Embryonic facial prominence (tissue), 1 donor: ENCODE measurements around the gene FTL.

Experiments
- DNase-seq: peaks from one replicate; pipeline ENCODE4 v3.0.0-alpha.2; 2016; ENCODE audit errors: extremely low spot score

The FTL gene

DNA sequence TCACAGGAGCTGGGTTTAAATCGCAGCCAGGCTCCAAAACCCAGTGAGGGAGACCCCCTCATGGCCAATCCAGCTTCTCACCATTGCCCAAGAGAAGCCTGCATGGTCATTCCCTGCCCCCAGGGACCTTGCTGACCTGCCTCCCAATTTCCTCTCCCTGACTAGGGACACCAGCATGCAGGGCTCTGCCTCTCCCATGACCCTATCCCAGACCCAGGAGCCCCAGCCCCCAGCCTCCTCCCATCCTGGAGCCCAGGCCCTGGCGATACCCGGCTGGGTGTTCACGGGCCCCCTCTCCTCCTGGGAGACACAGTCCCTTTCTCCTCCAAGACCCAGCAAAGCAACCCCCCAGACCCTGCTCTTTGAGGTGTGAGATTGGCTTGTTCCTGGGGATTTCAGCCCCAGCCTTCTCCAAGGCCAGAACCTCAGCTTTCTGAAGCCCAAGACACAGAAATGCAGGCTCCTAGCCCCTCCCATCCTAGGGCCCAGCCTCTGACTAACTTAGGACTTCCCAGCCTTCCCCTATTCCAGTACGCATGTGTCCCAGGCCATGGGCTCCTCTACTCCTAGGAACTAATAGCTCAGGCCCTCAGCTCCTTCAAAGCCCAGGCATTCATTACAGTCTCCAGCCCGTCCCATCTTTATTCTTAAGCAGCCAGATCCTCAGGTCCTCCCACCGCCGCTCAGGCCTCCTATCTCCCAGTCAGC, 26.9 kb downstream of the FTL start:
- DNase-seq, result no peak

DNA sequence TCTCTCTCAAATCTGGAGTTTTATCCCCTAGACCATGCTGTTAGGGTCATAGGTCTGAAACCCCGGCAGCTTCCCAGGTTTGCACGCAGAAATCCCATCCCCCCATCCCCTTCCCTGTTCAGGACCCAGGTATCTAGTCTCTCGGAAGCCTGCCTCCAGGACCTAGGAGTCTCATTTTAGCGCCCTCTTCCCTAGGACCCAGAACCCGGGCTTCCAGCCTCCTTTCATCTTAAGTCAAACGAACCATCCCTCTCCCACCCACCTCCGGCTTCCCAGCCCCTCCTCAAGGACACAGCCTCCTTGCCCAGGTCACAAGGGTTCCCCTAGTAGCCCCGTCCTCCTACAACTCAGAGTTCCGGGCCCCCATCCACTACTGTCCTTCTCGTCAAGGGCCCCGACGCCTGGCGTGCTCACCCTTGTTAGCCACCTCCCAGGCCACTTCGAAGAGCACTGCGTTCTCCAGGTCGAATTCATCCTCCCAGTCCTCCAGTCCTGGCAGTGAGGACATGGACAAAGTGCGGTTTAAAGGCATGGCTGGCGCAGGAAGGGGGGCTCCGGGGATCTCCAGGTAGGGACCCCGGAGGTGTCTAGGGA, 27.6 kb downstream of the FTL start:
- DNase-seq, result no peak

DNA sequence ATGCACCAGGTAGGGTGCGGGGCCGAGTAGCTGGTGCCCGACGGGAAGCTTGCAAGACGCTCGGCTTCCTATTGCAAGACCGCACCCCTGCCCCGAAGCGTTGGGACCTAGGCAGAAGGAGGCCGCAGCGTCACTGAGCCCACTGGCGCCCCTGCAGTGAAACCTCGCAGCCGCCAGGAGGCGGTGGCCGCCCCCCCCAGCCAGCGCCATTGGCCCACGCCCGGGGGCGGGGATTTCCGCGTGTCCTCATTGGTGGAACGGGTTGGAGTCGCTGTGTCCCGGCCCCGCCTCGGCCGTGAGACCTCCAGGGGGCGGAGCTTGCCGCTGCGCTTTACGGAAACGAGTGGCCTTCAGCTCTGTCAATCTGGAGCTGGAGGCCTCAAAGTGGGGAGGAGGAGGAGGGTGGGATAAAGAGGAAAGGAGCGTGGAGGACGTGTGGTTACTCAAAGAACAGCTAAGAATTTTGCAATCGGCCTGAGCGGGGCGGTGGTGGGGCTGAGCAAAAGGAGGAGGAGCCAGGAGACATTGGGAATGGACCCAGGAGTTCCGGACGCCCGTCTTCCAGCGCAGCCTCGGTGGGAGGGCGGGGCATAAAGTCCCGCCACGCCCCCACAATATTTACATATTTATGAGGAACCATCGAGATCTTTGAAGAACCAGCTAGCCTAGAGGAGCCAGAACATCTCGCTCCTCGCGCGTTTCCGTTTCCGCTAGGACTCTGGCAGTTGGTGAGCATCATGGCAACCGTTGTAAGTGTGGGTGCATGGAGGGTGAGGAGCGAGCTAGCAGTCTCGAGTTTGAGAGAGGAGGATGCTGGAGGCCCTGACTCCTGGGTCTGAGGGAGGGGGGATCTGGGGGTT, 28.3 kb downstream of the FTL start, which contains the start of the genes GYS1 and RUVBL2:
TSS of gene GYS1 (minus strand) at position 135 of the 860 bp plus-strand sequence. CDS start 197 bp downstream, outside the sequence.
TSS of gene RUVBL2 (plus strand) at position 713 of the 860 bp plus-strand sequence. CDS start at position 738, 25 bp downstream.
- DNase-seq, result peak; percentile 97

DNA sequence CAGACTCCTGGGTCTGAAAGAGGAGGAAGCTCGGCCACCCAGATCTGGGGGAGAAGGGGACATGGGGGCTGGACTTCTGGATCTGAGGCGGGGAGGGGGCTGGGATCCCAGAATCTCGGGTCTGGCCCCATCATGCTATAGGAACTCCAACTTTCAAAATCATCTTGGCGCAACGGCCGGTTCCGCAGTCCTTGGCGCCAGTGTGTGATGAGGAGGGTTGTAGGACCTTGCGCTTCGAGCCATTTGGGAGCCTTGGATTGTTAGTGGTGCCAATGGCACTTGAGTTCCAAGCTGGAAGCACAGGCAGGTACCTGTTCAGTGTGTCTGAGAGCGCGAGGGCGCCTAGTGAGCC, 28.9 kb downstream of the FTL start:
- DNase-seq, result no peak

DNA sequence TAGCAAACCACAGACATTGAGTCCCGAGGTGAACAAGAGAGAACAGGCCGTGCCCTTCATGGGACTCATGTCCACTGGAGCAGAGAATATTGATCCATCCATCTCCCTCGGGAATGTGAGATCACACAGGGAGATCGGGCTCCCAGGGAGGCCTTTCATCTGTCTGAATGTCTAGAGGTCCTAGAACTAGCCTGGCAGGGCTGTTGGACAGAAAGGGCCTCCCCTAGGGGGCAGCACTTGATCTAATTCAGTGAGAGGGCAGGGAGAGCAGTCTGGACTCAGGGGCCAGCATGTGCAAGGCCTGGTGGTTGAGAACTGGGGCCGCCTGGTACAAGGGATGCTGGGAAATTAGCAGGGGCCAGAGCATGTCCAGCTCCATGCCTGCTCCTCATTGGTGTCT, 32.9 kb downstream of the FTL start:
- peak; percentile 52 for DNase-seq

DNA sequence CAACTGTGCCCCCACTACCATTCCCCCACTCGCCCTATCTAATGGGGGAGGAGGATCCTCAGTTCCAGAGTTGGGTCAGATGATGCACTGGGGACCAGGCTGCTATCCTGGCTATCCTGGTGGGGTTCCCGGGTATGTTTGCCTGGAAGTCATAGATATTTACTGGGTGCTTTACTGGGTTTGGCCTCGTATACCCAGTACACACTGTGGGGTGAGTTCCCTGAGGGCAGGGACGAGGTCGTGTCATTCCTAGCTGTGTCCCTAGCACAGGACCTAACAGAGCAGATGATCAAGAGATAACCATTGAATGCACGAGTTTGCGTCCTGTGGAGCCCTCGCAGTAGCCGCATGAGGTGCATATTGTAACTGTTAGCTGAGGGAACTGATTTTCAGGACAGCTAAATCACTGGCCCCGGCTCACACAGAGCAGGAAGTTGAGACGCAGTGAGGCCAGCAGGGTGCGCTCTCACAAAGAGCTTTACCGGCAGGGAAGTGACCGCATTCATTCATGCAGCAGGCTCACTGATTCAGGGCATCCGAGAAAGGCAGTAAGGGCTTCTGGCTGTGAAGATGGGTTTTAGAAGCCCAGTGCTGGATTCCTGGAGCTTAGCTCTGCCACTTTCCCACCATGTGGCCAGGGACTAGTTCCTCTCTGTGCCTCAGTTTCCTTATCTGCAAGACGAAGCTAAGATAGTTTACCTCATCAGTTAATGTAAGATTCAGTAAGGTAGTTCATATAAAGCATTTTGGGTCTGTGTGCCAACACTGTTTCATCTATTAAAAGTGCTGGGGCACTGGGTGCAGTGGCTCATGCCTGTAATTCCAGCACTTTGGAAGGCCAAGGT, 34.6 kb downstream of the FTL start:
- DNase-seq, result no peak

DNA sequence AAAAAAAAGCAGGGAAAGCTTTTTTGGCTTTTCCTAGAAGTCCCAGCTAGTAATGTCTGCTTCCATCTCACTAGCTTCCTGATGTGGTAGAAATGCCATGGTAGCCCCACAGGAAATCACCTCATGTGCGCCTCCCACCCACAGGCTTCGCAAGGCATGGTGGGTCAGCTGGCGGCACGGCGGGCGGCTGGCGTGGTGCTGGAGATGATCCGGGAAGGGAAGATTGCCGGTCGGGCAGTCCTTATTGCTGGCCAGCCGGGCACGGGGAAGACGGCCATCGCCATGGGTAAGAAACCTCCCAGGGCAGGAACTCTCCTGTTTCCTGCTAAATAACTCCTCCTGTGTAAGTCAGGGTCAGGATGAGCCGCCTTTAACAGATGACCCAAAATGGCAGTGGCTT, 39.0 kb downstream of the FTL start:
- no peak for DNase-seq

DNA sequence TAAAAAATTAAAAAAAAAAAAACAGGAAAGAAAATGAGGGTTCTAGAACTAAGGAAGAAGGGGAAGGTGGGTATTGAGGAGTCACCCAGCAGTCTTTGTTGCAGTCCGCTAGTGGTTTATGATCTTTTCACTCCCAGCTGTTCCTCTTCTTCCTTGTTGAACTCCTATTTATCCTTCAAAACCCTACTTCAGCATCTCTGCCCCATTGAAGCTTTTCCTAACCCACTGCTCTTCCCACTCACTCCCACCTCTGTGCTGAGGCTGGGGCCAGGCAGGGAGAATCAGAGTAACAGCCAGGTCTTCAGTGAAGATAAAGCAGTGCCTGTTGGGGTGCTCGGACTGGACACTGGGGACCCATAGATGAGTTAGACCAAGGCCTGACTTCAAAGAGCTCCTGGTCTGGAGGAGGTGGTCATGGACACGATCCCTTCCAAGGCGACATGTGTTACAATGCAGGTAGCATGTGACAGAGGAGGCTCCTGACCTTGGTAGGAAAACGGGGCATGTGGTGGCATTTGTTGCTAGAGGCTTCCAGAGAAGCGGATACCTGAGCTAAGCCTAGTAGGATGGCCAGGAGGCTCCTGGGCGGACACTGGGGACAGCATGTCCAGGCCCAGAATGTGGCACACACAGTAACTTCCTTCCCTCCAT, 40.0 kb downstream of the FTL start:
- no peak for DNase-seq

DNA sequence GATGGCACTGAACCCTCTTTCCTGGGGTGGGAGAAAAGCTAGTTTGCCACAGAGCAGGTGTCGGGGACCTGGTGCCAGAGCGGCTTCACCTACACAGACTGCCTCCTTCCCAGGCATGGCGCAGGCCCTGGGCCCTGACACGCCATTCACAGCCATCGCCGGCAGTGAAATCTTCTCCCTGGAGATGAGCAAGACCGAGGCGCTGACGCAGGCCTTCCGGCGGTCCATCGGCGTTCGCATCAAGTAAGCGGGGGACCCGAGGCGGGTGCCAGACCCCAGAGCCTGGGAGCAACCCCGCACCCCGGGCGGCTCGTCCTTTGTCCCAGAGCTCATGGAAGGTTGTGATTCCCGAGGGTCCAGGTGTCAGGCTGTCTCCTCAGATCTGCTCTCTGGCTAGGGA, 41.8 kb downstream of the FTL start:
- DNase-seq, result no peak

DNA sequence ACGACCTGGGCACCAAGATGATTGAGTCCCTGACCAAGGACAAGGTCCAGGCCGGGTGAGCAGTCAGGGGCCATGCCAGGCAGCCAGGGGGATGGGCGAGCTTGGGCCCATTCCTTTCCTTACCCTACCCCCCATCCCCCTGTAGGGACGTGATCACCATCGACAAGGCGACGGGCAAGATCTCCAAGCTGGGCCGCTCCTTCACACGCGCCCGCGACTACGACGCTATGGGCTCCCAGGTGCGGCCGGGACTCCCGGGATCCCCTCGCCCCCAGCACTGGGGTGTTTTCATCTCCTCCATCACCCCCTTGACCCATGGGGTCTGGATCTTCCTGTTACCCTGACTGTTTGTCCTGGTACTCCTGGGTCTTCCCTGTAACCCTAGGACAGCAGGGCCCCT, 44.7 kb downstream of the FTL start:
- no peak for DNase-seq

DNA sequence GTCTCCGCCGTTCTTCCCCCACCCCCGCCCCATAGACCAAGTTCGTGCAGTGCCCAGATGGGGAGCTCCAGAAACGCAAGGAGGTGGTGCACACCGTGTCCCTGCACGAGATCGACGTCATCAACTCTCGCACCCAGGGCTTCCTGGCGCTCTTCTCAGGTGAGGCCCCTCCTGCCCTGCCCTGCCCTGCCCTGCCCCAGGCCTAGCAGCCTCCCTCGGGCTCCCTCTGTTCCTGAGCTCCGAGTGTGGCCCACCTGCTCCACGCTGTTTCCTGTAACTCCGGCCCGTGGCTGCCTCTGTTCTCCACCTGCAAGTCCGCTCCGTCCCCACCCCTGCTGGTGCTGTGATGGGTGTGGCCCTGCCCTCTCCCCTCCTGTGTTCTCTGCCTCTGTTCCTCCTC, 45.3 kb downstream of the FTL start:
- no peak for DNase-seq

DNA sequence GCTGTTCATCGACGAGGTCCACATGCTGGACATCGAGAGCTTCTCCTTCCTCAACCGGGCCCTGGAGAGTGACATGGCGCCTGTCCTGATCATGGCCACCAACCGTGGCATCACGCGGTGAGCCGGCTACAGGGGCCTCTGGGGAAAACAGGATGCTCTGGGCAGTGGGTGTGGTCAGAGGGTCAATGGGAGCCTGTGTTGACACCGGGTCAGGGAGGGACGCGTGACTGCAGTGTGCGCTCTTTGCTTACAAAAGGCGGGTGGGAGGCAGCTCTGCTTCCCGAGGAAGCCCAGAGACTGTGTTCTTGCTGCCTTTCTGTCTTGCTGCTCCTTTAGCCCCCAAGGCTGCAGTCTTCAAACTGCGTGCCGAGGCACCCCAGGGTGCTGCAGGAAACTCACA, 46.1 kb downstream of the FTL start:
- no peak for DNase-seq

DNA sequence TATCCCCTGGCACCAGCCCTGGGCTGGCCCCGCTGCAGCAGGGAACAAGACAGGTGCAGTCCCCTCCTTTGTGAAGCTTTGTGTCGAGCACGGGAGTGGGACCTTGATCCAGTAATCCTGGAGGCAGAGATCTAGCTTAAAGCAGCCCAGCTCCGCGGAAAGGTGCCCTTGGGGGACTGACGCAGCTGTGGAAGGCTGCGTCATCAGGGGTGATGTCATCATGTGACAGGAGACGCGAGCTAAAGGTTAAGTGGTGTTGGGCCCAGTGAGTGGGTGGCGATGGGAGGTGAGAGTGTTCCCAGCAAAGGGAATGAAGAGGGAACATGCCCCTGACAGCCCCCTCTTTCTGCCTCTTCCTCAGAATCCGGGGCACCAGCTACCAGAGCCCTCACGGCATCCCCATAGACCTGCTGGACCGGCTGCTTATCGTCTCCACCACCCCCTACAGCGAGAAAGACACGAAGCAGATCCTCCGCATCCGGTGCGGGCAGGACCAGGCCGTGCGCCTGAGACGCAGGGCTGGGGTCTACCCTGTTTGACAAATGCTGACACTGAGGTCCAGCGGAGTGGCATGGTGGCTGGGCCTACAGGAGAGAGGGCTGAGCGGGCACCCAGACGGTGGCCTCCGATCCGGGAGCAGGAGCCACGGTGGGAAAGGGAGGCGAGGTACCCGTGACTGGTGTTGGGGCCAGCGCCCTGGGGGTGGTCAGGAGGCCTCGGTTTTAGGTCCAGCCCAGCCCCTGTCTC, 49.2 kb downstream of the FTL start:
- DNase-seq, result no peak

DNA sequence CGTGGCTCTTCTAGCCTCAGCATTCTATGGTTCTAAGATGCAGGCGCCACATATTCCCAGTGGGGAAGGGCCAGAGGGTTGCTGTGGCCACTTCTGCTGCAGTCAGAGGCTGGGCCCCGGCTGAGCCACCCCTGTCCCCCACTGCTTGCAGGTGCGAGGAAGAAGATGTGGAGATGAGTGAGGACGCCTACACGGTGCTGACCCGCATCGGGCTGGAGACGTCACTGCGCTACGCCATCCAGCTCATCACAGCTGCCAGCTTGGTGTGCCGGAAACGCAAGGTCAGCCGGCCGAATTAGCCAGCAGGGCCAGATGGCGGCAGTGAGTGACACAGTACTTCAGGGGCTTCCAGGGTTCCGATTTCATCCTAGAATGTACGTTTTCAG, 49.8 kb downstream of the FTL start:
- DNase-seq, result no peak

DNA sequence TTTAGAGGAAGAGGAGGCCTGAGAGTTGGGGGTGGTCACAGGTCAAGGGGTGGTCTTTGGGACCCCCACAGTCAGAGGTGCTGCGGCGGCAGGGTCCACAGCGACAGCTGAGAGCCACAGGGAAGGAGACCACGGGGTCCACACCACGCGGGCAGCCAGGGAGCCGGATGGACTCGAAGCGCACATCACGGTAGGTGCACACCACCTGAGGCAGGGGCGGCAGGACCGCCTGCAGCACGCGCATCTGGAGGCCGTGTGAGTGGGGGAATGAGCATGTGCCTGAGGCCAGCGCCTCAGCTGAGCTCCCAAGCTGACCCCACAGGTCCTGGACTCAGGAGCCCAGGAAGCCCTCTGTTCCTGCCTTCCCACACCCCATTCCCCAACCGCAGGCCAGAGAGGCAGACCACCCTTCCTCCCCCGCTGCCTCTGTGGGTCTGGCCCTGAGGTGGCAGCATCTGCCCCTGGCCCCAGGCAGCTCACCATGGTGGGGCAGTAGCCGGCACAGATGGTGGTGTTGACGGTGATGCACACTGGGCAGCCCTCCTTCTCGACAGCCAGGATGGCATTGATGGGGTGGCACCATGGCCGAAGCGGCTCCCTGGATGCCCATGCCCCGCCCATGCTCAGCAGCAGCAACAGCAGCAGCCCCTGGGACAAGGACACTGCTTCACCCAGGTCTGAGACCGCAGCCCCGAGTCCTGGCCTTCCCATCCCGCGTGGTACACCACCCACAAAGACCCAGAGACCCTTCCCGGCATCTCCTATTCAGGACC, 51.1 kb downstream of the FTL start:
- no peak for DNase-seq
